Measurements from ENCODE around the gene ZSWIM1. TPM values are rescaled to one million over a fixed set of nuclear protein-coding genes. Genes with fewer than 3 reads are reported as not detected.
A peak's percentile ranks its signal among the peaks of the same experiment; 100 is the strongest.
"Not testable (repeated sequence)": the region's sequence is repeated elsewhere in the genome, so short reads cannot be mapped to it uniquely, and the experiment has no call there.

Gene ZSWIM1
- total RNA-seq, 1 donor from 2014 or later, result 12.6 TPM

DNA sequence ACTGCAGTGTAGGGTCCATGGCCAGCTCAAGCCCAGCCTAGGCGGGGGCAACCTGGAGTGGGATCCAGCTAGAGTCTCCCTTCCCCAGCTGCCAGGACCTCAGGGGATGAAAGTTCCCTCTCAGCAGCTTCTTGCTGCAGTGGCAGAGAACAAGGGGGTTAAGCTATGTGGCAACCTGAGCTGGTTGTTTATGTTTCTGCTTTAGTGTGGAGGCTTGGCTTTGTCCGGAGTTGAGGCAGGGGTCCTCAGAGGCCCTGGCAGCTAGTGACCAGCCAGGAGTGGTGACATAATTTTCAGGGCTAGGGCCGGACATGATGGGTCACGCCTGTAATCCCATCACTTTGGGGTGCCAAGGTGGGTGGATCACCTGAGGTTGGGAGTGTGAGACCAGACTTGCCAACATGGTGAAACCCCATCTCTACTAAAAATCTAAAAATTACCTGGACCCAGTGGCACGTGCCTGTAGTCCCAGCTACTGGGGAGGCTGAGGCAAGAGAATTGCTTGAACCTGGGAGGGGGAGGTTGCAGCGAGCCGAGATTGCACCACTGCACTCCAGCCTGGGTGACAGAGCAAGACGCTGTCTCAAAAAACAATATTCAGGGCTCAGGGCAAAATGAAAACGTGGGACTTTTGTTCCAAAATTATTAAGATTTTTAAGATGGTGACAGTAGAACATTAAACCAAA lies 44.9 kb downstream of the ZSWIM1 start:
- Mint-ChIP-seq H3K4me3 (ENCODE audit: unreplicated experiment) (no peak overlapping the region), H3K36me3 (ENCODE audit: low read depth, unreplicated experiment) (no peaks in the 10 kb centered on the region), H3K9me3 (ENCODE audit: unreplicated experiment) (no peaks in the 10 kb centered on the region), H3K4me1 (ENCODE audit: unreplicated experiment) (peaks cover 12% of the 10 kb centered on the region), H3K27me3 (ENCODE audit: unreplicated experiment) (peaks cover 3% of the 10 kb centered on the region), H3K27ac (ENCODE audit: unreplicated experiment) (no peak overlapping the region)
- TF ChIP-seq, protein P1, sequence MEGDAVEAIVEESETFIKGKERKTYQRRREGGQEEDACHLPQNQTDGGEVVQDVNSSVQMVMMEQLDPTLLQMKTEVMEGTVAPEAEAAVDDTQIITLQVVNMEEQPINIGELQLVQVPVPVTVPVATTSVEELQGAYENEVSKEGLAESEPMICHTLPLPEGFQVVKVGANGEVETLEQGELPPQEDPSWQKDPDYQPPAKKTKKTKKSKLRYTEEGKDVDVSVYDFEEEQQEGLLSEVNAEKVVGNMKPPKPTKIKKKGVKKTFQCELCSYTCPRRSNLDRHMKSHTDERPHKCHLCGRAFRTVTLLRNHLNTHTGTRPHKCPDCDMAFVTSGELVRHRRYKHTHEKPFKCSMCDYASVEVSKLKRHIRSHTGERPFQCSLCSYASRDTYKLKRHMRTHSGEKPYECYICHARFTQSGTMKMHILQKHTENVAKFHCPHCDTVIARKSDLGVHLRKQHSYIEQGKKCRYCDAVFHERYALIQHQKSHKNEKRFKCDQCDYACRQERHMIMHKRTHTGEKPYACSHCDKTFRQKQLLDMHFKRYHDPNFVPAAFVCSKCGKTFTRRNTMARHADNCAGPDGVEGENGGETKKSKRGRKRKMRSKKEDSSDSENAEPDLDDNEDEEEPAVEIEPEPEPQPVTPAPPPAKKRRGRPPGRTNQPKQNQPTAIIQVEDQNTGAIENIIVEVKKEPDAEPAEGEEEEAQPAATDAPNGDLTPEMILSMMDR (IDR thresholded peaks at IDR 0.05; ENCODE audit: unreplicated experiment), result no peak
- no peak for DNase-seq (ENCODE audit: low spot score)

DNA sequence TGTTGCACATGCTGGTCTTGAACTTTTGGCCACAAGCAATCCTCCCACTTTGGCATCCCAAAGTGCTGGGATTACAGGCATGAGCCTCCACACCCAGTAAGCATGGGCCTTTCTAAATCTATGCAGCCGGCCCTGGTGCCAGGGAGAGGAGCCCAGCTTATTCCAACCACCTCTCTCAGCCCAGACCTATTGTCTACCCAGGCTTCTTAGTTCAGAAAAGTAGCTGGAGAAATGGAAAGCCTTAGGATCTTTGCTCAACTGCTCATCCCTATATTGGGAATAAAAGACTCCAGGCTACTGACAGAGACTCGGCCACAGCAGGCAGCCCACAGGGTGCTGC lies 45.7 kb downstream of the ZSWIM1 start:
- Mint-ChIP-seq H3K9me3 (ENCODE audit: unreplicated experiment) (no peaks in the 10 kb centered on the region), H3K27ac (ENCODE audit: unreplicated experiment) (no peak overlapping the region)

DNA sequence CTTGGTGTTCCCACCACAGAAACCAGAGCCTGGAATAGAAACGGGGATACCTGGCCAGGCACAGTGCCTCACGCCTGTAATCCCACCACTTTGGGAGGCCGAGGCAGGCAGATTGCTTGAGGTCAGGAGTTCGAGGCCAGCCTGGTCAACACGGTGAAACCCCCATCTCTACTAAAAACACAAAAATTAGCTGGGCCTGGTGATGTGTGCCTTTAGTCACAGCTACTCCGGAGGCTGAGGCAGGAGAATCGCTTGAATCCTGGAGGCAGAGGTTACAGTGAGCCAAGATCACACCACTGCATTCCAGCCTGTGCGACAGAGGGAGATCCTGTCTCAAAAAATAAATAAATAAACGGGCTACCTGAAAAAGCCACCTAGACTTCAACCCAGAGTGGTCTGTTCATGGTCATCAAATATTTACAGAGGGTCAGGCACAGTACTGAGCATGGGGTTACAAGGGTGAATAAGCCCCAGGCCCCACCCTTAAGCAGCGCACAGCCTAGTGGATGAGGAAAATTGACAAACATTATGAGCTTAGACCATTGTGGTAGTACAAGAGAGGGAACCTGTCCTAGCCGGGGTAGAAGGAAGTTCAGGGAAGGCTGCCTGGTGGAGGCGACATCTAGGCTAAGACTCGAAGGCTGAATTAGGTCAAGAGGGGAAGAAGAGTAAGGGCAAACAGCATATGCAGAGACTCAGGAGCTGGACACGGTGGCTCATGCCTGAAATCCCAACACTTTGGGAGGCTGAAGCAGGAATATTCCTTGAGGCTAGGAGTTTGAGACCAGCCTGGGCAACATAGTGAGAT lies 46.2 kb downstream of the ZSWIM1 start:
- no peak for DNase-seq (ENCODE audit: low spot score)
- Mint-ChIP-seq H3K36me3 (ENCODE audit: low read depth, unreplicated experiment) (no peaks in the 10 kb centered on the region), H3K9me3 (ENCODE audit: unreplicated experiment) (no peaks in the 10 kb centered on the region), H3K27ac (ENCODE audit: unreplicated experiment) (no peak overlapping the region), H3K27me3 (ENCODE audit: unreplicated experiment) (peaks cover 3% of the 10 kb centered on the region), H3K4me3 (ENCODE audit: unreplicated experiment) (no peak overlapping the region), H3K4me1 (ENCODE audit: unreplicated experiment) (peaks cover 7% of the 10 kb centered on the region)
- TF ChIP-seq, protein P1 (IDR thresholded peaks at IDR 0.05; ENCODE audit: unreplicated experiment), result no peak

More for the DNA sequence above, 45.7 kb downstream of the ZSWIM1 start:
- DNase-seq (ENCODE audit: low spot score), result no peak
- no peaks in the 10 kb centered on the region for H3K36me3 Mint-ChIP-seq (ENCODE audit: low read depth, unreplicated experiment)
- TF ChIP-seq, protein P1 (IDR thresholded peaks at IDR 0.05; ENCODE audit: unreplicated experiment), result no peak
- peaks cover 8% of the 10 kb centered on the region for H3K4me1 Mint-ChIP-seq (ENCODE audit: unreplicated experiment)
- H3K4me3 Mint-ChIP-seq (ENCODE audit: unreplicated experiment), result no peak overlapping the region
- H3K27me3 Mint-ChIP-seq (ENCODE audit: unreplicated experiment), result peaks cover 3% of the 10 kb centered on the region

GRCh38 chr20:45931680-45932079 lies 50.7 kb downstream of the ZSWIM1 start:
- not testable (repeated sequence) for DNase-seq (ENCODE audit: low spot score); H3K27ac Mint-ChIP-seq (ENCODE audit: unreplicated experiment); H3K9me3 Mint-ChIP-seq (ENCODE audit: unreplicated experiment); H3K4me1 Mint-ChIP-seq (ENCODE audit: unreplicated experiment); H3K36me3 Mint-ChIP-seq (ENCODE audit: low read depth, unreplicated experiment); H3K4me3 Mint-ChIP-seq (ENCODE audit: unreplicated experiment)
- peaks cover 12% of the 10 kb centered on the region for H3K27me3 Mint-ChIP-seq (ENCODE audit: unreplicated experiment)

GRCh38 chr20:45933266-45934045 lies 52.4 kb downstream of the ZSWIM1 start:
- peaks cover 17% of the 10 kb centered on the region for H3K4me1 Mint-ChIP-seq (ENCODE audit: unreplicated experiment)
- no peaks in the 10 kb centered on the region for H3K9me3 Mint-ChIP-seq (ENCODE audit: unreplicated experiment)
- H3K36me3 Mint-ChIP-seq (ENCODE audit: low read depth, unreplicated experiment), result peaks cover 9% of the 10 kb centered on the region
- peak overlapping the region; percentile 98 for H3K27ac Mint-ChIP-seq (ENCODE audit: unreplicated experiment)
- TF ChIP-seq, protein P1 (IDR thresholded peaks at IDR 0.05; ENCODE audit: unreplicated experiment), result no peak
- DNase-seq (ENCODE audit: low spot score), result peak; percentile 70
- peak overlapping the region; percentile 96 for H3K4me3 Mint-ChIP-seq (ENCODE audit: unreplicated experiment)
- peaks cover 12% of the 10 kb centered on the region for H3K27me3 Mint-ChIP-seq (ENCODE audit: unreplicated experiment)
